ENCODE data around the gene EFCAB14. TPM values are rescaled to one million over a fixed set of nuclear protein-coding genes. Genes with fewer than 3 reads are reported as not detected.
"Not testable (repeated sequence)": the region's sequence is repeated elsewhere in the genome, so short reads cannot be mapped to it uniquely, and the experiment has no call there.

Gene EFCAB14
- total RNA-seq, 1 donor = 63.7 TPM

DNA sequence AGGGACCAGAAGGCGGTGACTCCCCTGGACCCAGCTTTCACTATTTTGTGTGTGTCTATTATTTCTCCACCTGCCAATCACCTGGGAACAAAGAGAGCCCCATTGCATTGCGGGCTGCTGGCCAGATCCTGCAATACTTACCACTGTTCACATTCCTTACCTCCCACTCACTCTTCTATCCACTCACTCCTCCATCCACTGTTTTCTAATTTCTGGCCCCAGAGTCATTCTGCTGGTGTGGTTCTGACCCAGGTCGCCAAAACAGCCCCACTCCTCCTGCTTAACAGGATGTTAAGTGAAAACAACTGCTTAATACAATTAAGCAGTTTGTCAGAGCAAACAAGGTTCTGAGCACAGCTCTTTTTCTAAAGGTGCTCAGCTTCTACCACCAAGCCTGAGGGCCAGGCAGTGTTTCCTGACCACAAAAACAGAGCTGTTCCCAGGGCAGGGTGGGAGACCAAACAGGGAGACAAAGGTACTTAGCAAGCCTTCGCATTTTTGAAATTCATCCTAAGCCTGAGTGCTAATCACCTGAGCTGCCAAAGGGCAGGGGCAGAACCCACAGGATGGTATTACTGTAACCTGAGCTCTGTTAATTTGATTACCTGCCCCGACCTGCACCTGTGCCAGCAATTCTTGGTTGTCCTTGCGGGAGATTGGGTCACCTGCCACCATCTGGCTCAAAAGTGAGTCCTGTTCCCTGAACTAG is 38.5 kb upstream of the EFCAB14 start:
- DNase-seq (ENCODE audit: insufficient read length, low spot score, missing footprints) = no peak

DNA sequence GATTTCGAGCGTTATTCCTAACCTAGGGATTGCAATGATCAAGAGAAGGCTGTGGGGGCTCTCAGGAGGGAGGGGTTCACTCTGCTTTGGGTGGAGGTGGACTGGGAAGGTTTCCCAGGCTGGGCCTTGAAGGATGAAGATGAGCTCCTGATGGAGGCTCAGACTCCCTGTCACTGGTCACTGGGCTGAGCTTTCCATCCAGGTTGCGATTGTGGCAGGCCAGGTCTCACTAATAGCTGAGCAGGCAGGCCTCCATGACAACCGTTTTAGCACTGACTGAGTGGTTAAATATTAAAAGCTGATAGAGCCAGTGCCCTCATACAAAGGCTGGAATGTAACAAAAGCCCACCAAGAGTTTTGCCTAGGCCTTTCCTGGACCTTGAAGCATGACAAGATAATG is 36.2 kb upstream of the EFCAB14 start:
- Histone ChIP-seq H3K9me3 (ENCODE audit: low read depth, low read length) (no peaks in the 10 kb centered on the region), H4K20me1 (ENCODE audit: insufficient read depth, low read length) (no peaks in the 10 kb centered on the region), H3K27ac (ENCODE audit: low read depth, low read length) (no peak overlapping the region), H3K79me2 (ENCODE audit: insufficient read depth, low read length) (no peaks in the 10 kb centered on the region), H3K4me3 (ENCODE audit: insufficient read depth, low read length) (no peak overlapping the region), H3K4me1 (ENCODE audit: insufficient read depth, low read length) (no peaks in the 10 kb centered on the region), H3K27me3 (ENCODE audit: insufficient read depth, low read length) (no peaks in the 10 kb centered on the region), H3K4me2 (ENCODE audit: insufficient read depth, low read length) (no peak overlapping the region), H3K36me3 (ENCODE audit: insufficient read depth, low read length) (no peaks in the 10 kb centered on the region), H2AFZ (ENCODE audit: low read length) (no peak overlapping the region)
- TF ChIP-seq, protein P1, sequence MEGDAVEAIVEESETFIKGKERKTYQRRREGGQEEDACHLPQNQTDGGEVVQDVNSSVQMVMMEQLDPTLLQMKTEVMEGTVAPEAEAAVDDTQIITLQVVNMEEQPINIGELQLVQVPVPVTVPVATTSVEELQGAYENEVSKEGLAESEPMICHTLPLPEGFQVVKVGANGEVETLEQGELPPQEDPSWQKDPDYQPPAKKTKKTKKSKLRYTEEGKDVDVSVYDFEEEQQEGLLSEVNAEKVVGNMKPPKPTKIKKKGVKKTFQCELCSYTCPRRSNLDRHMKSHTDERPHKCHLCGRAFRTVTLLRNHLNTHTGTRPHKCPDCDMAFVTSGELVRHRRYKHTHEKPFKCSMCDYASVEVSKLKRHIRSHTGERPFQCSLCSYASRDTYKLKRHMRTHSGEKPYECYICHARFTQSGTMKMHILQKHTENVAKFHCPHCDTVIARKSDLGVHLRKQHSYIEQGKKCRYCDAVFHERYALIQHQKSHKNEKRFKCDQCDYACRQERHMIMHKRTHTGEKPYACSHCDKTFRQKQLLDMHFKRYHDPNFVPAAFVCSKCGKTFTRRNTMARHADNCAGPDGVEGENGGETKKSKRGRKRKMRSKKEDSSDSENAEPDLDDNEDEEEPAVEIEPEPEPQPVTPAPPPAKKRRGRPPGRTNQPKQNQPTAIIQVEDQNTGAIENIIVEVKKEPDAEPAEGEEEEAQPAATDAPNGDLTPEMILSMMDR (IDR thresholded peaks at IDR 0.05; ENCODE audit: extremely low read depth, low read depth, low read length) = no peak
- no peak for DNase-seq (ENCODE audit: insufficient read length, low spot score, missing footprints)

More for the DNA sequence above, 38.5 kb upstream of the EFCAB14 start:
- Histone ChIP-seq H3K9me3 (ENCODE audit: low read depth, low read length) (no peaks in the 10 kb centered on the region), H3K27me3 (ENCODE audit: insufficient read depth, low read length) (no peaks in the 10 kb centered on the region), H3K79me2 (ENCODE audit: insufficient read depth, low read length) (no peaks in the 10 kb centered on the region), H3K4me3 (ENCODE audit: insufficient read depth, low read length) (no peak overlapping the region), H3K36me3 (ENCODE audit: insufficient read depth, low read length) (no peaks in the 10 kb centered on the region), H3K27ac (ENCODE audit: low read depth, low read length) (no peak overlapping the region), H3K4me1 (ENCODE audit: insufficient read depth, low read length) (no peaks in the 10 kb centered on the region), H2AFZ (ENCODE audit: low read length) (no peak overlapping the region), H3K4me2 (ENCODE audit: insufficient read depth, low read length) (no peak overlapping the region), H4K20me1 (ENCODE audit: insufficient read depth, low read length) (no peaks in the 10 kb centered on the region)
- TF ChIP-seq, protein P1 (IDR thresholded peaks at IDR 0.05; ENCODE audit: extremely low read depth, low read depth, low read length) = no peak

DNA sequence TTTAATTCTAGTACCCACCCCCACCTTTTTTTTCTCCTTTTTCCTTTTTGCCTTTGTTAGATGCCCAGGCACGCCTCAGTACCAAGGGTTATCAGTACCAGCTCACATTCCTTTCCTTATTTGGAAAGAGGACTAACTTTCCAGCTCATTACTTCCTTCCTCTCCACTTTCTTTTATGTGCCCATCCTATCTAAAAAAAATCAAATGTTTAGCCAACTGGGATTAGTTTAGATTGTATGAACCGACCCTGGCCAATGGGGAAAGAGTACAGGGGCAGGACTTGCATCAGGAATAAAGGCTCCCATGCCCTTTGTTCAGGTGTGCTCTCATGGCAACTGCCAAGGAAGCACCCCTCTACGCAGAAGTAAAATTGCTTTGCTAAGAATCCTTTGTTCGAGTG is 35.8 kb upstream of the EFCAB14 start:
- H3K27ac ChIP-seq (ENCODE audit: low read depth, low read length); H3K36me3 ChIP-seq (ENCODE audit: insufficient read depth, low read length); H3K4me3 ChIP-seq (ENCODE audit: insufficient read depth, low read length); H2AFZ ChIP-seq (ENCODE audit: low read length); DNase-seq (ENCODE audit: insufficient read length, low spot score, missing footprints); H3K79me2 ChIP-seq (ENCODE audit: insufficient read depth, low read length); H3K27me3 ChIP-seq (ENCODE audit: insufficient read depth, low read length); H3K4me2 ChIP-seq (ENCODE audit: insufficient read depth, low read length); H4K20me1 ChIP-seq (ENCODE audit: insufficient read depth, low read length); H3K9me3 ChIP-seq (ENCODE audit: low read depth, low read length); H3K4me1 ChIP-seq (ENCODE audit: insufficient read depth, low read length): not testable (repeated sequence)

DNA sequence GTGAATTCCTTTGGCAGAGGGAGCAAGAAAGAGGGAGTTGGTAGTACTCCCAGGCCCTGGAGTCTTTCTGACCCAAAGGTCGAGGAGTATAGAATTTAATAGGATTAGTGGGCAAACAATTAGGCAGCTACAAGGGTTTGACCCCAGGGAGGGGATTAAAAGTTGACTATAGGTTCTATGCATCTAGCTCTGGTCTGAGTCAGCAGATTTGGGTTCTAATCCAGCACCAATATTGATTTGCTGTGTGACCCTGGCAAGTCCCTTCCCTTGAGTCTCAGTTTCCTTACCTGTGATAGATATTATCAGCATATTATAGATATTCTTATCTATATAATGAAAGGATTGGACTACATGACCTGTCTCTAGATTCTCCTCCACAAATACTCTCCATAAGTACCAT is 35.1 kb upstream of the EFCAB14 start:
- H3K79me2 ChIP-seq (ENCODE audit: insufficient read depth, low read length) = no peaks in the 10 kb centered on the region
- H3K4me1 ChIP-seq (ENCODE audit: insufficient read depth, low read length) = no peaks in the 10 kb centered on the region
- H4K20me1 ChIP-seq (ENCODE audit: insufficient read depth, low read length) = no peaks in the 10 kb centered on the region
- no peak overlapping the region for H3K4me3 ChIP-seq (ENCODE audit: insufficient read depth, low read length)
- no peak for DNase-seq (ENCODE audit: insufficient read length, low spot score, missing footprints)
- TF ChIP-seq, protein P1 (IDR thresholded peaks at IDR 0.05; ENCODE audit: extremely low read depth, low read depth, low read length) = no peak
- H3K27me3 ChIP-seq (ENCODE audit: insufficient read depth, low read length) = no peaks in the 10 kb centered on the region
- H3K4me2 ChIP-seq (ENCODE audit: insufficient read depth, low read length) = no peak overlapping the region
- no peak overlapping the region for H3K27ac ChIP-seq (ENCODE audit: low read depth, low read length)
- no peak overlapping the region for H2AFZ ChIP-seq (ENCODE audit: low read length)
- H3K9me3 ChIP-seq (ENCODE audit: low read depth, low read length) = no peaks in the 10 kb centered on the region
- no peaks in the 10 kb centered on the region for H3K36me3 ChIP-seq (ENCODE audit: insufficient read depth, low read length)

Data from osteoblast (primary cell).